GM19351 (cell line): Measurements from ENCODE around the gene GNAL.
"Not testable (repeated sequence)": the region's sequence is repeated elsewhere in the genome, so short reads cannot be mapped to it uniquely, and the experiment has no call there.

Experiments
- ATAC-seq: cut with Tn5 transposase; IDR thresholded peaks from one replicate; pipeline ENCODE4 v1.9.1; 2021; ENCODE audit warnings: mild to moderate bottlenecking, moderate library complexity; ENCODE audit not compliant: unreplicated experiment

GNAL gene

DNA sequence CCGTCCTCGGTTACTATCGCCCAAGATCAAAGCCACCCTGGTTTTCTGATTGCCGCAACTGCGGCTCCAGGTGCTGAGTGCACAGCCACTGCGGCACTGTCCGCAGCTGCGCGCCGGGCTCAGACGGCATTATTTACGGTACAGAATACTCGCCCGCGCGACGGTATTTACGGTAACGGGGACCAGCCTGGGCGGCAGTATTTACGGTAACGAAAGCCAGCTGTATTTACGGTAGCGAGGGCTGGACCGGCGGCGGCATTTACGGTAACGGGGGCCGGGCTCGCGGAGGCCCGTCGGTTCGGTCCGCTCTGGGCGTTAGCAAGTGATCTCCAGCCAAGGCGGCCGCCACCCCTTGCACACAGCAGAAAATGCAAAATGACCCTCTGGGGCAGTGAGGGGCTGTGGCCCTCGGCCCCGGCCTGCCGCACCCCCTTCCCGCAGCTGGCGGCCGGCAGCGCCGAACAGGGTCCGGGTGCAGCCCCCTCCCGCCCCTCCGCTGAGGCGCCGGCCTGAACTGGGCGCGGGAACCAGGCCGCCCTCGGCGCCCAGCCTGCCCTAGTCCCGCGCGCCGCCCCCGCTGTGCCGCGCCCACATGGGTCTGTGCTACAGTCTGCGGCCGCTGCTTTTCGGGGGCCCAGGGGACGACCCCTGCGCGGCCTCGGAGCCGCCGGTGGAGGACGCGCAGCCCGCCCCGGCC lies at the start of gene GNAL:
TSS of gene GNAL (plus strand) at position 293 of the 697 bp plus-strand sequence. CDS start at position 593, 300 bp downstream.
- ATAC-seq: peak; percentile 88

GRCh38 chr18:11647310-11647709 lies 41.8 kb upstream of the GNAL start:
- not testable (repeated sequence) for ATAC-seq

- not testable (repeated sequence) for ATAC-seq
Measured at GRCh38 chr18:11647804-11648203, 41.3 kb upstream of the GNAL start.

DNA sequence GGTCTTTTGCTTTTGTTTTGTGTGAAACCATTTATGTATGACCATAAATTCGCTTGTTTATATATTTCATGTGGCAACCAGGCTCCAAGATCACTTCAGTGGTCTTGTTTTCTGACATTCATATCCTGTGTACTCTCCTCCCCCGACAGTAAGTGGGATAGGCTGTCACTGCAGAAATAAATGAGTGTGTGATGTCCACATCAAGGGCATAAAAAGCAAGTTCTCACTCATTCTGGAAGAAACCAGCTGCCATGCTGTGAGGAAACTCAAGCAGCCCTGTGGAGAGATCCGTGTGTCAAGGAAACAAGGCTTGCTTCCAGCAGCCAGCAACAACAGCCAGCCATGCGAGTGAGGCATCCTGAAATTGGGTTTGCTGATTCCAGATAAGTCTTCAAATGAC lies 39.2 kb upstream of the GNAL start:
- no peak for ATAC-seq

- ATAC-seq: no peak
Measured at GRCh38 chr18:11651899-11652298, 37.2 kb upstream of the GNAL start.

DNA sequence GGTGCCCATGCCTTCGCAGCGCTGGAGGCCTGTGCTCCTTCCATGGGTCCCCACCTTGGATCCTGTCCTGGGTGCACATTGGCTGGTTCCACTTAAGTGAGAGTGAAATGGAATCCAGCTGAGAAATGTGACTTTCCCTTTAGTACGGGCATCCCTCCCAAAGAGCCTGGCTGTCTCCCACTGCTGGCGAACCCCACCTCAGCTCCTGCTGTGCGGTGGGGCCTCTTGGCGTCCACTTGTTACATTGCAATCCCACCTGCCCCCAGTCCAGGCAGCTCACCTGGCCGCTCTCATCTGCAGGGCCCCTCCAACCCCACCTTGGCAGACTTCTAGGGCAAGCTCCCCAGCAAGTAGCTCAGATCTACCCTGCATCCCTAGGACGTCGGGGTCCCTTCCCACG lies 35.5 kb upstream of the GNAL start:
- no peak for ATAC-seq

DNA sequence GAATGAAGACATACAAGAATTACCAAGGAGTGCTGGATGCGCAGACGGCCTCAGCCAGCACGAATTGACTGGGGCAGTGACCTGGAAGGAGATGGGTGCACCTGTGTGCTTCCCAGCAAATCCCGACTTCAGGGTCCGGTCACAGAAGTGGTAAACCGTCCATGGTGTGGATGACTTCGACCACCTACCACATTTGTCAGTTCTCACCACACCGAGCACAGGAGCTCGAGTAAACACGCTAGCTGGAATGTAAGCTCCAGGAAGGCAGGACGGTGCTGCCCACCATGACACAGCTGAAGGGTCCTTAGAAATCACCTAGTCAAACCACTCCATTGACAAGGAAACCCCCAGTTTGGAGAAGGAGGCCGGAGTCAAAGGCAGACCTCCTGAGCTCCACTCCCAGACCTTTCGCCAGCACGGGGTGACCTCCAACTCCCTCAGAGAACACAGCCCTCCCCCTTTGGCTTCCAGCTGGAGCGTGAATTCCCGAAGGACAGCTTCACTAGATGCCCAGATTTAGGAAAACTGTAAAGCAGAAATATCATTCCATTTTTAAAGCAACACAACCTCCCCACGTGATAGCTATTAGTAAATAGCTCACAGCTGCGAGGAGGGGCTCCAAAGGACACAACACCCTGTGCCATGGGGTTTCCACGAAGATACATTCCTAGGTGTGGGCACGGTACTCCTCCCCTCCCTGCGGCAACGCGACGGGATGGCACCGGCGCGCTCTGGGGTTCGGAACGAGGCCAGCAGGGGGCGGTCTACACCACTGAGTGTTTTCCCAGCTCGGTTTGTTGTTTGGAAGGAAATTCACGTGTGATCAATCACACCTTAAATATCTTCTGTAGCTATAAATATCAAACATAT lies 34.1 kb upstream of the GNAL start:
- no peak for ATAC-seq

- ATAC-seq: no peak
Measured at GRCh38 chr18:11655606-11655932, 33.5 kb upstream of the GNAL start.

- ATAC-seq: no peak
Measured at GRCh38 chr18:11657152-11657551, 31.9 kb upstream of the GNAL start.

DNA sequence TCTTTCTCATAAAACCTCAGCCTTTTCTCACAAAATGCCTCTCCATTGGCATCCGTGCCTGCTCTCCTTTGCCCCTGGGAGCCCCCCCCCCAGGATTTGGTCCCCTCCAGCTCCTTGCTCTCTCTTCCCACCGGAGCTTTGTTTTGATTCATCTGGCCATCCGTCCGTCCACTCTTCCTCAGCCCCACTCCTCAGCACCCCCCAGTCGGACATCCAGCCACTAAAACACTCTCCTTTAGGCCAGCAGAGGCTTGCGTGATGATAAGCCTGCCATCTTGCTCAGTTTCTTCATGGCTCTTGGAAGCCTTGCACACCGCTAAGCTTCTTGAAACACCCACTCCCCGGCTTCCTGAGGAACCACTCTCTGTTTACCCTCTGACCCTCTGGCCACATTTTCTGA lies 31.5 kb upstream of the GNAL start:
- ATAC-seq: no peak

- ATAC-seq: no peak
Measured at GRCh38 chr18:11658019-11658418, 31.0 kb upstream of the GNAL start.

DNA sequence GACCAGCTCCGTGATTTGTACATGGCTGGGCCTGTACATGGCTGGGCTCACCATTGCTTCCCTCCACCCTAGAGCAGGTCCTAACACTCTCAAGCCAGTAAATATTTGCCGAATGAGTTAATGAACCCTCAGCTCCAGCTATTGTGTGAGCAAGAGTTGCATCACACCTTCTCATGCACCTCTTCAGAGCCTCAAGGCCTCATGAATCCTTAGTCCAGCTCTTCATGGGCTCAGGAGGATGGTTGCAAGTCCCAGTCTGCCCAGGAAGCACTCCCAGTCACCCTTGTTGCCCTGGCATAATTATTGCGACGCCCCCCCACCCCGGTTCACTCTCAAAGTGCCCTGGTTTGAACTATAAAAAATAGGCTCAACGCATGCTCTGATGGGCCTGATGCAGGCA lies 30.1 kb upstream of the GNAL start:
- no peak for ATAC-seq

GRCh38 chr18:11660691-11661090 lies 28.4 kb upstream of the GNAL start:
- ATAC-seq: no peak

- ATAC-seq: no peak
Measured at GRCh38 chr18:11661430-11661829, 27.6 kb upstream of the GNAL start.

- ATAC-seq: no peak
Measured at GRCh38 chr18:11663439-11664029, 25.5 kb upstream of the GNAL start.

DNA sequence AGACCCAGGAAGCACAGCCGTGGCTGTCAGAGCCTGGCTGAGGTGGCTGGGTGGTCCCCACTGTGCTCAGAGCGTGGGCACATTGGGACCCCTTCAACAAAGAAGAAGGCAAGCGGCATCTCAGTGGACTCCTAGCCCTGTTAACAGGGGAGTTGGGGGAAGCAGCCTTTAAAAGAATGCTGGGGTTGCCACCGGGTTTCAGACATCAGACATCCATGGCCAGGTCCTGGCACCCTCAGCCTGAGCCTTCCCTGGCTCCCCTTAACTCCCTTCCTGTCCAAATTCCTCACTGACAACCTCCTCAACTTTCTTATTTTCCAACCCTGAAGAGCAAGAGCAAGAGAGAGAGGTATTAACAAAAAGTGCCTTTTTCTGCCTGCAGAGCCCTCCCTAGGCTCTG lies 24.8 kb upstream of the GNAL start:
- ATAC-seq: no peak

DNA sequence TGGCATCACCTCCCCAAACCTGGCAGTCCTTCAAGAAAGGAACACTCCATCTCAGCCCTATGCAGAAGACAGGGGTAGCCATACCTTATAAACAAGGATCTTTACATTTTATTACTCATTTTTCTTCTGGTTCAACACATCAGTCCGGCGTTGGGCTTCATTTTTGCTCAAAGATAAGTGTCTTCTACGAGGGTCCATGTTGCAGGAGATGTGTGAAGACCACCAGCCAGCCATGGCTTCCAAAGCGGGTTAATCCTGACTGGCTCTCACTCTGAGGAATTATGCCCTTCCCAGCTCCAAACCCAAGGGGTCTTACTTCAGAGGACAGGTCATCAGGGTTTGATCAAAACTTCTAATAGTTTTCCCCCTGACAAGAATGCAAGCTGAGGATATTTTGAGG lies 23.9 kb upstream of the GNAL start:
- no peak for ATAC-seq

DNA sequence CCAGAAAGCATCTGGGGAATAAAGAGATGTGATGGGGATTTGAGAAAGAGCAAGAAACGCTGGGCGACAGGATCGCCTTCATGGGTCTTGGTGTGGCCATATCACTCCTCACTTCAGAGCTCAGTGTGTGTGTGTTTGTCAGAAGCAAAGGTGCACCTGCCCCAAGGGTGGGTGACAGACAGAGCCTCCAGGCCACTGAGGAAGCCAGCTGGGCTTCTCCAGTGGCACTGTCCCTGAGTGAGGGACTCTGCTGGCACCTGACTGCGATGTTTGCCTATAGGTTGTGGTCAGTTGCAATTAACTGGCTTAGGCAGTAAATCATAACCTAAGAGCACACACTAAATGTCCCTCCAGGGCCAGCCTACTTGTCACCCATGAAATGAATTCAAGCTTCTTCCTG lies 23.5 kb upstream of the GNAL start:
- no peak for ATAC-seq

DNA sequence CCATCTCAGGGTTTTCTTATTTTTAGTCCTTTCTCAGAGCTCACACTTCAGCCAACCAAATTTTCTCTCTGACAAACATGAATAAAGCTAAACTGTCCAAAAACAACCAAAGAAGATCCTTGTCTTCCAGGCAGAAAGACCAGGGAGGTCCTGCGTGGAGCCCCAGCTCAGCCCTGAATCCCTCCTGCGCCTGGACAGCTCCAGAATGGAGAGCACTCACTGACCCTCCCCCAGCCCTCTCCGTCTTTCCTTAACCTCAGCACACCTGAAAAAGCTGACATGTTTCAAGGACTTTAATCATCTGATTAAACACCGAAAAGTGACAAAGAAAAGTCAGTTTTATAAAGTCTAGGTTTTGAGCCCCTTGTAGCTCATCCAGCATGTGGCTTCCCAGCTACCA lies 22.9 kb upstream of the GNAL start:
- no peak for ATAC-seq

- no peak for ATAC-seq
Measured at GRCh38 chr18:11666831-11667230, 22.2 kb upstream of the GNAL start.

DNA sequence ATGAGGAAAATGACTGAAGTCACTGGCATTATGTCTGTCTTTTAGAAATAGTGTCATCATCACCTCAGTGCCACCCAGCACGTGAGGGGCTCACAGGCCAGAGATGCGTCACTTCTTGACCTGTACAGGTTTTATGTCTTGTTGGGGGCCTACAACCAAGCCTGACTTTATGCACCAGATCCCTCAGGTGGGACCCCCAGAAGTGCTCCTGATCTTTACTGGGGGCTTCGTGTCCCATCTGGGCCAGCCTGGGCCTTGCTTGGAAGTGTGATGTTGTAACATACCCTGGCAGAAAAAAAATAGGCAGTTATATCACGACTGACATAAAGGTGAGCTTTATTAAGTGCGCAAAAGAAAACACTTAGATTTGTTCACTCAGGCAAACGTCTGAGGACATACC lies 21.5 kb upstream of the GNAL start:
- no peak for ATAC-seq
